SK-N-SH (cell line): Measurements from ENCODE around the gene IKBKE. TPM values are rescaled to one million over a fixed set of nuclear protein-coding genes. Genes with fewer than 3 reads are reported as not detected.

Experiments used
- CTCF ChIA-PET: fragments of 300-600, 350-600 bp; formaldehyde crosslinking; extraction: SDS; loops from one replicate; lab custom pipeline; 2021; lab: Yijun Ruan, JAX
- POLR2A ChIA-PET: fragments of 350-600 bp; sonication (Branson Sonifier 250); formaldehyde crosslinking; extraction: SDS; loops from one replicate; lab custom pipeline; 2020; ENCODE audit warnings: antibody characterized with exemption, inconsistent platforms; lab: Yijun Ruan, JAX
- DNase-seq: peaks from one replicate; pipeline ENCODE4 v3.0.0; 2012
- H2AFZ ChIP-seq: fragments of 200-600 bp; sonication (generic); 2 replicates; pipeline ENCODE4 v1.8.1; 2016; ENCODE audit warnings: antibody characterized with exemption, mild to moderate bottlenecking, low read depth
- H3F3A ChIP-seq: fragments of 200-600 bp; sonication (generic); replicated peaks from 2 replicates; pipeline ENCODE3; 2016; ENCODE audit warnings: antibody characterized with exemption, mild to moderate bottlenecking; ENCODE audit not compliant: insufficient read depth
- H3K27ac ChIP-seq, 2 experiments: fragments of 200-500 bp in 1 of 2; fragments of 200-600 bp in 1 of 2; sonication (Bioruptor generic) in 1 of 2; sonication (generic), shearing (Covaris generic) in 1 of 2; 2 replicates each; pipeline versions ENCODE4 v1.5.1 to v1.6.1; 2014 to 2016; ENCODE audit warnings: low read depth in 2 of 2, inconsistent platforms in 1 of 2, low read length in 1 of 2, mild to moderate bottlenecking in 1 of 2, mixed read lengths in 1 of 2
- H3K27me3 ChIP-seq: fragments of 200-600 bp; sonication (generic), shearing (Covaris generic); 2 replicates; pipeline ENCODE4 v1.6.1; 2016; ENCODE audit warnings: mixed run types; ENCODE audit not compliant: insufficient read depth
- H3K36me3 ChIP-seq, 2 experiments: fragments of 200-500 bp in 1 of 2; fragments of 200-600 bp in 1 of 2; sonication (Bioruptor generic) in 1 of 2; sonication (generic) in 1 of 2; replicated peaks in 1 of 2; 2 replicates each; pipeline versions ENCODE3 to v1.5.1; 2014 to 2016; ENCODE audit warnings: low read length in 1 of 2, mild to moderate bottlenecking in 1 of 2; ENCODE audit not compliant: insufficient read depth in 2 of 2, control insufficient read depth in 1 of 2
- H3K4me1 ChIP-seq, 2 experiments: fragments of 200-500 bp in 1 of 2; fragments of 200-600 bp in 1 of 2; sonication (Bioruptor generic) in 1 of 2; sonication (generic), shearing (Covaris generic) in 1 of 2; 2 replicates each; pipeline versions ENCODE4 v1.5.1 to v1.6.1; 2014 to 2016; ENCODE audit warnings: low read depth in 1 of 2, low read length in 1 of 2, mixed run types in 1 of 2; ENCODE audit not compliant: insufficient read depth in 2 of 2, control insufficient read depth in 1 of 2
- H3K4me2 ChIP-seq: fragments of 200-600 bp; sonication (generic), shearing (Covaris generic); 2 replicates; pipeline ENCODE4 v1.6.1; 2017; ENCODE audit warnings: mixed run types
- H3K4me3 ChIP-seq, 2 experiments: fragments of 200-500 bp in 1 of 2; fragments of 200-600 bp in 1 of 2; sonication (Bioruptor generic) in 1 of 2; sonication (generic), shearing (Covaris generic) in 1 of 2; 2 replicates each; pipeline versions ENCODE4 v1.5.1 to v1.8.1; 2014 to 2016; ENCODE audit warnings: low read depth in 2 of 2, inconsistent platforms in 1 of 2, low read length in 1 of 2, mild to moderate bottlenecking in 1 of 2, mixed read lengths in 1 of 2, moderate library complexity in 1 of 2
- H3K79me2 ChIP-seq: fragments of 200-600 bp; sonication (generic); 2 replicates; pipeline ENCODE4 v1.8.1; 2017; ENCODE audit warnings: mild to moderate bottlenecking; ENCODE audit not compliant: insufficient read depth
- H3K9ac ChIP-seq: fragments of 200-600 bp; sonication (generic); 2 replicates; pipeline ENCODE4 v1.6.1; 2017; ENCODE audit warnings: mixed run types
- H3K9me2 ChIP-seq: fragments of 200-600 bp; sonication (generic); 2 replicates; pipeline ENCODE4 v1.6.1; 2017; ENCODE audit warnings: mixed run types
- H3K9me3 ChIP-seq: fragments of 200-600 bp; sonication (generic); 2 replicates; pipeline ENCODE4 v1.6.1; 2017; ENCODE audit warnings: mixed run types, mild to moderate bottlenecking, moderate library complexity
- H4K20me1 ChIP-seq: fragments of 200-600 bp; sonication (generic); 2 replicates; pipeline ENCODE4 v1.6.1; 2017; ENCODE audit warnings: mild to moderate bottlenecking, mixed run types; ENCODE audit not compliant: insufficient read depth
- CHD2 ChIP-seq: fragments of 150-350 bp; IDR thresholded peaks from 2 replicates; pipeline ENCODE4 v1.6.1; 2018; ENCODE audit warnings: low read length; ENCODE audit not compliant: partially characterized antibody
- FOSL2 ChIP-seq: IDR thresholded peaks from 2 replicates; pipeline ENCODE4 v1.4.0; 2012; ENCODE audit warnings: low read depth, mild to moderate bottlenecking, moderate library complexity, borderline replicate concordance
- FOXJ3 ChIP-seq: sonication (generic); formaldehyde crosslinking; IDR thresholded peaks from 2 replicates; pipeline ENCODE4 v1.5.1; 2020; ENCODE audit warnings: mild to moderate bottlenecking, missing genetic modification reagents
- GABPA ChIP-seq: IDR thresholded peaks from 2 replicates; pipeline ENCODE4 v1.4.0; 2012; ENCODE audit warnings: low read depth, mild to moderate bottlenecking
- POLR2AphosphoS5 ChIP-seq: IDR thresholded peaks from 2 replicates; pipeline ENCODE4 v1.6.1; 2012; ENCODE audit warnings: low read depth, low read length
- SIN3A ChIP-seq: IDR thresholded peaks from 2 replicates; pipeline ENCODE4 v1.6.1; 2012; ENCODE audit warnings: low read depth, mild to moderate bottlenecking, low read length, moderate library complexity, borderline replicate concordance
- SMC3 ChIP-seq: IDR thresholded peaks from 2 replicates; pipeline ENCODE4 v1.6.1; 2012; ENCODE audit warnings: low read depth, low read length, improper control_type of control experiment
- TEAD4 ChIP-seq: IDR thresholded peaks from 2 replicates; pipeline ENCODE4 v1.4.0; 2012; ENCODE audit warnings: mild to moderate bottlenecking, borderline replicate concordance; ENCODE audit not compliant: insufficient read depth
- WGBS: methylation state at CpG from one replicate; pipeline ENCODE4 v1.1.6; 2017; ENCODE audit warnings: low lambda C conversion rate; 5-methylcytosine and 5-hydroxymethylcytosine counted together
- polyA plus RNA-seq, 3 experiments: library from polyadenylated mRNA; depleted of rRNA; stranded (reverse); fragments of >200 nt; gene quantifications; 2 replicates each; pipeline ENCODE4 v1.2.3, GENCODE V29; 2012
- TF ChIP-seq, protein P1 (sequence below): IDR thresholded peaks from 2 replicates; pipeline ENCODE4 v1.6.1; 2012; ENCODE audit warnings: mild to moderate bottlenecking, low read depth, low read length, moderate library complexity
- TF ChIP-seq, protein P2 (sequence below): IDR thresholded peaks from 2 replicates; pipeline ENCODE4; 2012
- TF ChIP-seq, protein P3 (sequence below): fragments of 150-350 bp; IDR thresholded peaks from 2 replicates; pipeline ENCODE4 v1.6.1; 2017; ENCODE audit warnings: antibody characterized with exemption, low read length, low read depth, borderline replicate concordance

The IKBKE gene
- polyA plus RNA-seq, 1 of the 3 experiments (the other 2 are of a cell fraction): 14.5 TPM

DNA sequence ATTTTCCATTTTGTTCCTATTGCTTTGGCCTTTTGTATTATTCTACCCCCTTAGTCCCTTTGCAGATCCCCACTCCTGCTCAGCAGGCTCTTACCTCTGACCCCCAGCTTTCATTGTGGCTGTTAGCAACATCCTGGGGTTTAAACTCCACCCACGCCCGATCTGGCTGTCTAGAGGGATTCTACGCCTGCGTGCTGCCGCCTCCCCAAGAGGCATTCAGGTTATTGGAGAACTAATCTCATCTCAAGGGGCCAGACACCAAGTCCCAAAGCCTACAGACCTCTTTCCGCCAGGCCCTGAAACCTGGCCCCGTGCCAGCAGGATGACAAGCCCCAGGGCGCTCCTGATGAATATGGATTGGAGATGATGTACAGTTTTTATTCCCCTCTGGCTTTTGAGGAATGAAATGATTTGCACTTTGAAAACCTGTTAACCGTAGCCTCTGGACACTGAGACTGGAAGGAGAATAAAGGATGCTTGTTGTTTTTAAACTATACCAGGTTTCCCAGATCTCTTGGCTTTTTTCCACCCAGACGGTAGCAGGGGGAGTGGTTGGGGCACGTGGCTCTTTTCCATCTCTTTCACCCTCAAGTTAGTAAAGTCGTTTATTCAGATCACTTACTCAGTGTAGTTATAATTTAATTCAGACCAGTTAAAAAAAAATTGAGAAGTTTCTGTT lies 14.5 kb upstream of the IKBKE start (continued):
- TF ChIP-seq, protein P1, sequence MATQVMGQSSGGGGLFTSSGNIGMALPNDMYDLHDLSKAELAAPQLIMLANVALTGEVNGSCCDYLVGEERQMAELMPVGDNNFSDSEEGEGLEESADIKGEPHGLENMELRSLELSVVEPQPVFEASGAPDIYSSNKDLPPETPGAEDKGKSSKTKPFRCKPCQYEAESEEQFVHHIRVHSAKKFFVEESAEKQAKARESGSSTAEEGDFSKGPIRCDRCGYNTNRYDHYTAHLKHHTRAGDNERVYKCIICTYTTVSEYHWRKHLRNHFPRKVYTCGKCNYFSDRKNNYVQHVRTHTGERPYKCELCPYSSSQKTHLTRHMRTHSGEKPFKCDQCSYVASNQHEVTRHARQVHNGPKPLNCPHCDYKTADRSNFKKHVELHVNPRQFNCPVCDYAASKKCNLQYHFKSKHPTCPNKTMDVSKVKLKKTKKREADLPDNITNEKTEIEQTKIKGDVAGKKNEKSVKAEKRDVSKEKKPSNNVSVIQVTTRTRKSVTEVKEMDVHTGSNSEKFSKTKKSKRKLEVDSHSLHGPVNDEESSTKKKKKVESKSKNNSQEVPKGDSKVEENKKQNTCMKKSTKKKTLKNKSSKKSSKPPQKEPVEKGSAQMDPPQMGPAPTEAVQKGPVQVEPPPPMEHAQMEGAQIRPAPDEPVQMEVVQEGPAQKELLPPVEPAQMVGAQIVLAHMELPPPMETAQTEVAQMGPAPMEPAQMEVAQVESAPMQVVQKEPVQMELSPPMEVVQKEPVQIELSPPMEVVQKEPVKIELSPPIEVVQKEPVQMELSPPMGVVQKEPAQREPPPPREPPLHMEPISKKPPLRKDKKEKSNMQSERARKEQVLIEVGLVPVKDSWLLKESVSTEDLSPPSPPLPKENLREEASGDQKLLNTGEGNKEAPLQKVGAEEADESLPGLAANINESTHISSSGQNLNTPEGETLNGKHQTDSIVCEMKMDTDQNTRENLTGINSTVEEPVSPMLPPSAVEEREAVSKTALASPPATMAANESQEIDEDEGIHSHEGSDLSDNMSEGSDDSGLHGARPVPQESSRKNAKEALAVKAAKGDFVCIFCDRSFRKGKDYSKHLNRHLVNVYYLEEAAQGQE: no peak
- TF ChIP-seq GABPA (no peak), SMC3 (no peak), SIN3A (no peak), POLR2AphosphoS5 (peak; percentile 63; the same call in 1 of the 2 replicates), CHD2 (no peak), FOXJ3 (CRISPR knock-in tag) (peak; percentile 64; the same call in 1 of the 2 replicates)

DNA sequence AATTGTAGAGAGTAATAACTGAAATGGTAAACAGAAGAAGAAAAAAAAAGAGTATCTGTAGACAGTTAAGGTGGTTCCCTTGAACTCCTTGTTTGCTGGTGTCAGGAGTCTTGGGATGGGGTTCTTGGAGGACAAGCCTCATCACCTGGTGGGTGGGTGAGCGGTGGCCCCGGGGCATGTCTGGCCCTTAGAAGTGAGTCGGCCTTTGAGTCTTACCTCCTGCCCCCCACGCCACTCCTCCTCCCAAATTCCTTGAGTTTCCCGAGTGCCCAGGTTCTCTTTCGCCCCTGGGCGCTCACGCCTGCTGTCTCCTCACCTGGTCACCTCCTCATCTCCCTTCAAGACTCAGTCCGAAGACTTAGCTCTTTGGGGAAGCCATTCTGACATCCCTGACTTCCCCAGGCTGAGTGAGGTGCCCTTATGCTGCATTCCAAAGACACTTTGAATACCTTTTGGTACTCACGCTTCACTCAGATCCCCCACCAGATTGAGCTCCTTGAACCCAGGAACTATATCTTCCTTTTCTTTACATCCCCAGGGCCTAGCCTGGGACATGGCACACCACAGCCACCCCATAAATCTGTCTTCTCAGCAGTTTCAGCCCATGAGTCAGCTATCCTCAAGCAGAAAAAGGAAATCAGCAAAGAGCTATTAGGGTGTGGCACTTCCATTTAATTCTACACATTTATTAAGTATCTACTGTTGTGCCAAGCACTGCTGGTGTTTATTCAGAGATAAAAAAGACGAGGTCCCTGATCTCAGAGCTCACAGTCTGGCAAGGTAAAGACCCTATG lies 13.5 kb upstream of the IKBKE start:
- H3K4me2 ChIP-seq: peak overlapping the region; percentile 12; the same call in 1 of the 2 replicates

More for the DNA sequence above, 13.5 kb upstream of the IKBKE start:
- Histone ChIP-seq H3K9me3 (no peaks in the 10 kb centered on the region), H2AFZ (no peak overlapping the region), H3K79me2 (no peaks in the 10 kb centered on the region), H3K9ac (no peak overlapping the region), H3K27me3 (no peaks in the 10 kb centered on the region), H4K20me1 (no peaks in the 10 kb centered on the region), H3K36me3 (peaks cover 29 to 65% of the 10 kb centered on the region in 2 experiments), H3F3A (peaks cover 5% of the 10 kb centered on the region), H3K4me1 (peaks cover 22 to 33% of the 10 kb centered on the region in 2 experiments), H3K27ac (peak overlapping the region in 1 of 2 experiments; percentile 67; a peak in 2 of 4 replicates), H3K9me2 (no peaks in the 10 kb centered on the region), H3K4me3 (no peak overlapping the region)
- ChIA-PET POLR2A (no interaction called here), CTCF (interaction anchor here (0.6 to 7.0 kb wide), 5 partner anchors 13 to 126 kb away, joined by 3 to 92 read pairs (median 7); partner anchors contain the start of gene IKBKE)
- TF ChIP-seq, protein P2, sequence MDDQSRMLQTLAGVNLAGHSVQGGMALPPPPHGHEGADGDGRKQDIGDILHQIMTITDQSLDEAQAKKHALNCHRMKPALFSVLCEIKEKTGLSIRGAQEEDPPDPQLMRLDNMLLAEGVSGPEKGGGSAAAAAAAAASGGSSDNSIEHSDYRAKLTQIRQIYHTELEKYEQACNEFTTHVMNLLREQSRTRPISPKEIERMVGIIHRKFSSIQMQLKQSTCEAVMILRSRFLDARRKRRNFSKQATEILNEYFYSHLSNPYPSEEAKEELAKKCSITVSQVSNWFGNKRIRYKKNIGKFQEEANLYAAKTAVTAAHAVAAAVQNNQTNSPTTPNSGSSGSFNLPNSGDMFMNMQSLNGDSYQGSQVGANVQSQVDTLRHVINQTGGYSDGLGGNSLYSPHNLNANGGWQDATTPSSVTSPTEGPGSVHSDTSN: peak; percentile 71
- TF ChIP-seq, protein P3, sequence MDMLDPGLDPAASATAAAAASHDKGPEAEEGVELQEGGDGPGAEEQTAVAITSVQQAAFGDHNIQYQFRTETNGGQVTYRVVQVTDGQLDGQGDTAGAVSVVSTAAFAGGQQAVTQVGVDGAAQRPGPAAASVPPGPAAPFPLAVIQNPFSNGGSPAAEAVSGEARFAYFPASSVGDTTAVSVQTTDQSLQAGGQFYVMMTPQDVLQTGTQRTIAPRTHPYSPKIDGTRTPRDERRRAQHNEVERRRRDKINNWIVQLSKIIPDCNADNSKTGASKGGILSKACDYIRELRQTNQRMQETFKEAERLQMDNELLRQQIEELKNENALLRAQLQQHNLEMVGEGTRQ: no peak
- TF ChIP-seq TEAD4: no peak
- TF ChIP-seq FOSL2: peak; percentile 18; the same call in 1 of the 2 replicates
- no peak for DNase-seq
- WGBS: 85% methylated on average over 10 of the region's 11 CpGs
